ENCODE measurements around the gene TBC1D24.

Gene TBC1D24

DNA sequence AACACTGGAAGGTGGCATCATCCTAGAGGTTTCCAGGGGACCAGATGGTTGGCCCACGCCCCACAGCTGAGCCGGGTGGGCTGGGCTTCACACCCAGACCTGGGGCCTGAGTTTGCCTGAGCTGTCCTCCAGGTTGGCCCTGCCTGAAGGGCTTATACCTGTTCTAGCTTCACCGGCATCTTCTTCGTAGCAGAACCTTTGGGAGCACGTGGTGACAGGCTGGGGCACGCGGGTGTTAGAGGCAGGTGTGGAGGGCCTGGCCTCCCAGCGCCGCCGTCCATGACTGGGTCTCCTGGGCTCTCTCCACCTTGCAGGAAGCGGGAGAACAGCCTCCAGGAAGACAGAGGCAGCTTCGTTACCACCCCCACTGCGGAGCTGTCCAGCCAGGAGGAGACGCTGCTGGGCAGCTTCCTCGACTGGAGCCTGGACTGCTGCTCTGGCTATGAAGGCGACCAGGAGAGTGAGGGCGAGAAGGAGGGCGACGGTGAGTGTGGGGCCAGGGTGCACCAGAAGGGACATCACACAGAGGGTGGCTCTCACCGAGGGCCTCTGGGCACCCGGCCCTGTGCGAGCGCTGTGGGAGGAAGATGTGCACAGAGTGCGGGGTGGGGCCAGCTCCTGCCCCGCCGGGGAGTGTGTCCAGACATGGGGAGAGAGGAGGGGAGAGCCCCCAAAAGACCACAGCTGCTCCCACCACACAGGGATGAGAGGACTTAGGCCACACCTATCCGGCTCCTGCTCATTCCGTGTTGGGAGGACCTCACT, 19.7 kb upstream of the TBC1D24 start:
- H2BK120ac ChIP-seq (ENCODE audit: low read depth, low read length) = no peak overlapping the region
- peak overlapping the region; percentile 17 for H3K23ac ChIP-seq (ENCODE audit: low read depth, low read length, poor library complexity)
- H3K9me3 ChIP-seq (replicated peaks in 1 of 2; ENCODE audit: control insufficient read depth in 2 of 2, insufficient read depth in 1 of 2, low read depth in 1 of 2, low read length in 2 of 2) = no peaks in the 10 kb centered on the region
- peaks cover 4% of the 10 kb centered on the region for H3K79me1 ChIP-seq (ENCODE audit: low read depth, low read length)
- peak overlapping the region; percentile 87 for H2BK5ac ChIP-seq (ENCODE audit: low read length)
- no peak overlapping the region for H3K4me3 ChIP-seq (ENCODE audit: low read length in 2 of 2)
- H3K4me2 ChIP-seq (ENCODE audit: insufficient read depth, low read length, poor library complexity, severe bottlenecking) = no peak overlapping the region
- H3K27me3 ChIP-seq (ENCODE audit: control insufficient read depth in 3 of 3, insufficient read depth in 3 of 3, low read depth in 1 of 3, low read length in 3 of 3) = no peaks in the 10 kb centered on the region
- no CpG with 5 or more reads among the region's 28 CpGs for whole genome bisulfite sequencing, 2 donors (ENCODE audit: extremely low coverage in 2 of 2, insufficient read length in 2 of 2, insufficient replicate concordance in 1 of 2)
- H3K27ac ChIP-seq (replicated peaks; ENCODE audit: low read length) = no peak overlapping the region
- peak overlapping the region; percentile 43 for H4K8ac ChIP-seq (ENCODE audit: low read depth, low read length)
- no peak overlapping the region for H3K18ac ChIP-seq (ENCODE audit: low read length)
- no peak overlapping the region for H2AK5ac ChIP-seq (ENCODE audit: low read depth, low read length)
- no peak overlapping the region for H4K91ac ChIP-seq (ENCODE audit: low read depth, low read length, poor library complexity)
- no peak overlapping the region for H3K9ac ChIP-seq (ENCODE audit: low read depth, low read length, poor library complexity)
- no peak overlapping the region for H2AFZ ChIP-seq (ENCODE audit: low read length)
- no peak overlapping the region for H3K4ac ChIP-seq (ENCODE audit: low read length)
- no peak overlapping the region for H2BK12ac ChIP-seq (ENCODE audit: low read length)
- peaks cover 4 to 10% of the 10 kb centered on the region in 2 donors for H3K4me1 ChIP-seq (ENCODE audit: control insufficient read depth in 2 of 2, insufficient read depth in 1 of 2, low read depth in 1 of 2, low read length in 2 of 2)
- DNase-seq (ENCODE audit: low spot score) = no peak
- peak overlapping the region; percentile 3 for H3K14ac ChIP-seq (ENCODE audit: low read length)
- H2BK15ac ChIP-seq (ENCODE audit: low read length) = no peak overlapping the region
- peaks cover 62 to 83% of the 10 kb centered on the region in 2 donors for H3K36me3 ChIP-seq (replicated peaks in 1 of 2; ENCODE audit: control insufficient read depth in 2 of 2, insufficient read depth in 2 of 2, low read length in 2 of 2)

DNA sequence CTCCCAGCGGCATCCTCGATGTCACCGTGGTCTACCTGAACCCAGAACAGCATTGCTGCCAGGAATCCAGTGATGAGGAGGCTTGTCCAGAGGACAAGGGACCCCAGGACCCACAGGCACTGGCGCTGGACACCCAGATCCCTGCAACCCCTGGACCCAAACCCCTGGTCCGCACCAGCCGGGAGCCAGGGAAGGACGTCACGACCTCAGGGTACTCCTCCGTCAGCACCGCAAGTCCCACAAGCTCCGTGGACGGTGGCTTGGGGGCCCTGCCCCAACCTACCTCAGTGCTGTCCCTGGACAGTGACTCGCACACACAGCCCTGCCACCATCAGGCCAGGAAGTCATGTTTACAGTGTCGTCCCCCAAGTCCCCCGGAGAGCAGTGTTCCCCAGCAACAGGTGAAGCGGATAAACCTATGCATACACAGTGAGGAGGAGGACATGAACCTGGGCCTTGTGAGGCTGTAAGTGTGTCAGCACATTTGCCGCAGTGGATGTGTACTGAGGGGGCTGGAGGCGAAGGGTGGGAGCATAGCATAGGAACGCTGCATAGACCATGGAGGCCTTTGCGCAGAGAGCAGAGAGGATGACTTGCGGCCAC, 18.3 kb upstream of the TBC1D24 start:
- H3K9me3 ChIP-seq (replicated peaks in 1 of 2; ENCODE audit: control insufficient read depth in 2 of 2, insufficient read depth in 1 of 2, low read depth in 1 of 2, low read length in 2 of 2) = no peaks in the 10 kb centered on the region
- no peak overlapping the region for H3K14ac ChIP-seq (ENCODE audit: low read length)
- no peaks in the 10 kb centered on the region for H3K27me3 ChIP-seq (ENCODE audit: control insufficient read depth in 3 of 3, insufficient read depth in 3 of 3, low read depth in 1 of 3, low read length in 3 of 3)
- H3K23ac ChIP-seq (ENCODE audit: low read depth, low read length, poor library complexity) = peak overlapping the region; percentile 80
- no peak for DNase-seq (ENCODE audit: low spot score)
- peaks cover 13 to 19% of the 10 kb centered on the region in 2 donors for H3K4me1 ChIP-seq (ENCODE audit: control insufficient read depth in 2 of 2, insufficient read depth in 1 of 2, low read depth in 1 of 2, low read length in 2 of 2)
- no peak overlapping the region for H3K4ac ChIP-seq (ENCODE audit: low read length)
- peaks cover 63 to 79% of the 10 kb centered on the region in 2 donors for H3K36me3 ChIP-seq (replicated peaks in 1 of 2; ENCODE audit: control insufficient read depth in 2 of 2, insufficient read depth in 2 of 2, low read length in 2 of 2)
- H3K18ac ChIP-seq (ENCODE audit: low read length) = no peak overlapping the region
- no peak overlapping the region for H2BK120ac ChIP-seq (ENCODE audit: low read depth, low read length)
- no peak overlapping the region for H2AFZ ChIP-seq (ENCODE audit: low read length)
- H2BK5ac ChIP-seq (ENCODE audit: low read length) = no peak overlapping the region
- H2BK15ac ChIP-seq (ENCODE audit: low read length) = peak overlapping the region; percentile 49
- no peak overlapping the region for H3K4me3 ChIP-seq (ENCODE audit: low read length in 2 of 2)
- H4K8ac ChIP-seq (ENCODE audit: low read depth, low read length) = no peak overlapping the region
- peak overlapping the region; percentile 50 for H3K9ac ChIP-seq (ENCODE audit: low read depth, low read length, poor library complexity)
- no CpG with 5 or more reads among the region's 21 CpGs for WGBS, 2 donors (ENCODE audit: extremely low coverage in 2 of 2, insufficient read length in 2 of 2, insufficient replicate concordance in 1 of 2)
- no peak overlapping the region for H3K4me2 ChIP-seq (ENCODE audit: insufficient read depth, low read length, poor library complexity, severe bottlenecking)
- H2AK5ac ChIP-seq (ENCODE audit: low read depth, low read length) = no peak overlapping the region
- H3K27ac ChIP-seq (replicated peaks; ENCODE audit: low read length) = no peak overlapping the region
- peaks cover 15% of the 10 kb centered on the region for H3K79me1 ChIP-seq (ENCODE audit: low read depth, low read length)
- H2BK12ac ChIP-seq (ENCODE audit: low read length) = no peak overlapping the region
- no peak overlapping the region for H4K91ac ChIP-seq (ENCODE audit: low read depth, low read length, poor library complexity)

DNA sequence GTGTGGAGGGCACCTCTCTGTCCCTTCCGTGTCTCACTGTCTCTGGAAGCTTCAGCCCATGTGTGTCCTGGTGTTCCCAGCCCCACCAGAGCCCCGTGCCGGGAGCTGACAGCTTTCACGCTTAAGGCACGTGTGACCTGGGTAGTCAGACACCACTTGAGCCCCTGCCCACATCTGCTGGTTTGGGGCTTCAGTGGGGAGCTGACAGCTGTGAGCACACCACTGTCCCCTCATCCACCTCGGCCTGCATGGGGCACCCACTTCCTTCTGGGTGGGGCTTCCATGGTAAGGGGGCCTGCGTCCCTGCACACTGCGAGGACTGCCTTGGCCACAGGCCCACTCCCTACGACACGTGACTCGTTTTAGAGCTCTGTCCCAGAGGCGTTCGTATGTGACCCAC, 17.7 kb upstream of the TBC1D24 start:
- no peak overlapping the region for H3K4me2 ChIP-seq (ENCODE audit: insufficient read depth, low read length, poor library complexity, severe bottlenecking)
- H3K4me3 ChIP-seq (ENCODE audit: low read length in 2 of 2) = no peak overlapping the region
- no peak overlapping the region for H3K18ac ChIP-seq (ENCODE audit: low read length)
- H2BK15ac ChIP-seq (ENCODE audit: low read length) = no peak overlapping the region
- H3K27me3 ChIP-seq (ENCODE audit: control insufficient read depth in 3 of 3, insufficient read depth in 3 of 3, low read depth in 1 of 3, low read length in 3 of 3) = no peaks in the 10 kb centered on the region
- no peak overlapping the region for H2BK120ac ChIP-seq (ENCODE audit: low read depth, low read length)
- H3K14ac ChIP-seq (ENCODE audit: low read length) = no peak overlapping the region
- peak overlapping the region; percentile 80 for H3K23ac ChIP-seq (ENCODE audit: low read depth, low read length, poor library complexity)
- no peak overlapping the region for H4K91ac ChIP-seq (ENCODE audit: low read depth, low read length, poor library complexity)
- H2BK5ac ChIP-seq (ENCODE audit: low read length) = no peak overlapping the region
- H3K4ac ChIP-seq (ENCODE audit: low read length) = no peak overlapping the region
- no peaks in the 10 kb centered on the region for H3K9me3 ChIP-seq (replicated peaks in 1 of 2; ENCODE audit: control insufficient read depth in 2 of 2, insufficient read depth in 1 of 2, low read depth in 1 of 2, low read length in 2 of 2)
- DNase-seq (ENCODE audit: low spot score) = no peak
- WGBS, 2 donors (ENCODE audit: extremely low coverage in 2 of 2, insufficient read length in 2 of 2, insufficient replicate concordance in 1 of 2) = no CpG with 5 or more reads among the region's 13 CpGs
- no peak overlapping the region for H3K9ac ChIP-seq (ENCODE audit: low read depth, low read length, poor library complexity)
- no peak overlapping the region for H3K27ac ChIP-seq (replicated peaks; ENCODE audit: low read length)
- H4K8ac ChIP-seq (ENCODE audit: low read depth, low read length) = no peak overlapping the region
- H2AFZ ChIP-seq (ENCODE audit: low read length) = no peak overlapping the region
- peaks cover 13 to 19% of the 10 kb centered on the region in 2 donors for H3K4me1 ChIP-seq (ENCODE audit: control insufficient read depth in 2 of 2, insufficient read depth in 1 of 2, low read depth in 1 of 2, low read length in 2 of 2)
- H3K79me1 ChIP-seq (ENCODE audit: low read depth, low read length) = peaks cover 15% of the 10 kb centered on the region
- H2BK12ac ChIP-seq (ENCODE audit: low read length) = no peak overlapping the region
- H3K36me3 ChIP-seq (replicated peaks in 1 of 2; ENCODE audit: control insufficient read depth in 2 of 2, insufficient read depth in 2 of 2, low read length in 2 of 2) = peaks cover 61 to 79% of the 10 kb centered on the region in 2 donors
- H2AK5ac ChIP-seq (ENCODE audit: low read depth, low read length) = no peak overlapping the region

DNA sequence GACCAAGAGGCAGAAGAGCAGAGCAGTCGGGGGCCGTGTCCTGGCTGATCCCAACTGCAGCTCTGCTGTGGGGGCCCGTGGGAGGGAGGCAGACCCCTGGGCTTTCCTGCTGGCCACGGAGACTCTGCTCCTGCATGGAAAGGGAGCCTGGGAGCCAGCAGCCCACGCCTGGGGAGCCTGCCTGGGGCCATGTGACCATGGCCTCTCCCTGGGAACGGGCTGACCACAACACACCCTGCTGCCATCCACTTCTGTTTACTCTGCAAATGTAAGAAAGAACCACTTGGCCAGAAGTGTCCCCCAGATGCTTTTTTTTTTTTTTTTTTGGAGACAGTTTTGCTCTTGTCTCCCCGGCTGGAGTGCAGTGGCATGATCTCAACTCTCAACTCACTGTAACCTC, 17.0 kb upstream of the TBC1D24 start:
- H3K36me3 ChIP-seq (replicated peaks in 1 of 2; ENCODE audit: control insufficient read depth in 2 of 2, insufficient read depth in 2 of 2, low read length in 2 of 2) = peaks cover 60 to 78% of the 10 kb centered on the region in 2 donors
- H3K23ac ChIP-seq (ENCODE audit: low read depth, low read length, poor library complexity) = no peak overlapping the region
- H3K27ac ChIP-seq (replicated peaks; ENCODE audit: low read length) = peak overlapping the region; percentile 46
- H4K91ac ChIP-seq (ENCODE audit: low read depth, low read length, poor library complexity) = no peak overlapping the region
- no peaks in the 10 kb centered on the region for H3K27me3 ChIP-seq (ENCODE audit: control insufficient read depth in 3 of 3, insufficient read depth in 3 of 3, low read depth in 1 of 3, low read length in 3 of 3)
- no peak overlapping the region for H2AFZ ChIP-seq (ENCODE audit: low read length)
- H3K4me2 ChIP-seq (ENCODE audit: insufficient read depth, low read length, poor library complexity, severe bottlenecking) = no peak overlapping the region
- no peak overlapping the region for H3K18ac ChIP-seq (ENCODE audit: low read length)
- no peak for DNase-seq (ENCODE audit: low spot score)
- no peak overlapping the region for H4K8ac ChIP-seq (ENCODE audit: low read depth, low read length)
- H3K9ac ChIP-seq (ENCODE audit: low read depth, low read length, poor library complexity) = no peak overlapping the region
- H2AK5ac ChIP-seq (ENCODE audit: low read depth, low read length) = no peak overlapping the region
- H2BK15ac ChIP-seq (ENCODE audit: low read length) = no peak overlapping the region
- peaks cover 19% of the 10 kb centered on the region for H3K79me1 ChIP-seq (ENCODE audit: low read depth, low read length)
- no peak overlapping the region for H2BK5ac ChIP-seq (ENCODE audit: low read length)
- H3K4me3 ChIP-seq (ENCODE audit: low read length in 2 of 2) = no peak overlapping the region
- no peak overlapping the region for H2BK120ac ChIP-seq (ENCODE audit: low read depth, low read length)
- no peak overlapping the region for H3K4ac ChIP-seq (ENCODE audit: low read length)
- peak overlapping the region; percentile 38 for H3K14ac ChIP-seq (ENCODE audit: low read length)
- WGBS, 2 donors (ENCODE audit: extremely low coverage in 2 of 2, insufficient read length in 2 of 2, insufficient replicate concordance in 1 of 2) = no CpG with 5 or more reads among the region's 7 CpGs
- peaks cover 13 to 19% of the 10 kb centered on the region in 2 donors for H3K4me1 ChIP-seq (ENCODE audit: control insufficient read depth in 2 of 2, insufficient read depth in 1 of 2, low read depth in 1 of 2, low read length in 2 of 2)
- no peaks in the 10 kb centered on the region for H3K9me3 ChIP-seq (replicated peaks in 1 of 2; ENCODE audit: control insufficient read depth in 2 of 2, insufficient read depth in 1 of 2, low read depth in 1 of 2, low read length in 2 of 2)
- H2BK12ac ChIP-seq (ENCODE audit: low read length) = no peak overlapping the region
